H1 (cell line): ENCODE results near the gene MBNL3. TPM values are rescaled to one million over a fixed set of nuclear protein-coding genes. Genes with fewer than 3 reads are reported as not detected.

Experiments used
- GTF2F1 ChIP-seq: IDR thresholded peaks from 2 replicates; pipeline ENCODE4 v1.6.1; 2012; ENCODE audit warnings: low read depth, low read length, improper control_type of control experiment, borderline replicate concordance
- RAD21 ChIP-seq, 2 experiments: IDR thresholded peaks in 1 of 2; conservative IDR thresholded peaks in 1 of 2; 2 replicates each; pipeline ENCODE4 v1.6.1; 2011; ENCODE audit warnings: low read depth in 2 of 2, low read length in 2 of 2, improper control_type of control experiment in 1 of 2, inconsistent platforms in 1 of 2, mild to moderate bottlenecking in 1 of 2, moderate library complexity in 1 of 2
- SAP30 ChIP-seq: fragments of 300-600 bp; sonication (generic); IDR thresholded peaks from 2 replicates; pipeline ENCODE4 v1.7.1; 2012; ENCODE audit warnings: low read length, moderate library complexity, mild to moderate bottlenecking, inconsistent platforms; ENCODE audit not compliant: insufficient read depth, insufficient replicate concordance
- SP1 ChIP-seq: IDR thresholded peaks from 2 replicates; pipeline ENCODE4 v1.6.1; 2011; ENCODE audit warnings: low read depth, low read length
- SUZ12 ChIP-seq: fragments of 200-600 bp; sonication (generic); IDR thresholded peaks from 2 replicates; pipeline ENCODE4 v1.6.1; 2012; ENCODE audit warnings: mild to moderate bottlenecking, inconsistent platforms, low read length, moderate library complexity, mixed read lengths
- polyA plus RNA-seq, 7 experiments: library from polyadenylated mRNA; depleted of rRNA in 3 of 7; stranded (reverse) in 5 of 7; unstranded in 2 of 7; fragments of >200 nt in 5 of 7; fragments of 200-250 nt in 2 of 7; gene quantifications; 1 replicate in 5 of 7; 2 replicates in 1 of 7; 4 replicates in 1 of 7; pipeline versions ENCODE4 v1.2.1 to v1.2.3, GENCODE V29; 2011 to 2013; ENCODE audit warnings: missing spikeins in 2 of 7, mixed read lengths in 2 of 7
- total RNA-seq: library from RNA; stranded (reverse); fragmentation: NEBNext Ultra II Directional; extraction: Animal tissue kit (Norgen Biotek cat#: 25700); gene quantifications from 2 replicates; pipeline ENCODE4 v1.2.1, GENCODE V29; 2021

Gene MBNL3
- total and polyA plus RNA-seq, 2 of the 8 experiments (the other 6 are each of a cell fraction or from before 2014, with no cell fraction given) = 3.5 to 4.3 TPM

DNA sequence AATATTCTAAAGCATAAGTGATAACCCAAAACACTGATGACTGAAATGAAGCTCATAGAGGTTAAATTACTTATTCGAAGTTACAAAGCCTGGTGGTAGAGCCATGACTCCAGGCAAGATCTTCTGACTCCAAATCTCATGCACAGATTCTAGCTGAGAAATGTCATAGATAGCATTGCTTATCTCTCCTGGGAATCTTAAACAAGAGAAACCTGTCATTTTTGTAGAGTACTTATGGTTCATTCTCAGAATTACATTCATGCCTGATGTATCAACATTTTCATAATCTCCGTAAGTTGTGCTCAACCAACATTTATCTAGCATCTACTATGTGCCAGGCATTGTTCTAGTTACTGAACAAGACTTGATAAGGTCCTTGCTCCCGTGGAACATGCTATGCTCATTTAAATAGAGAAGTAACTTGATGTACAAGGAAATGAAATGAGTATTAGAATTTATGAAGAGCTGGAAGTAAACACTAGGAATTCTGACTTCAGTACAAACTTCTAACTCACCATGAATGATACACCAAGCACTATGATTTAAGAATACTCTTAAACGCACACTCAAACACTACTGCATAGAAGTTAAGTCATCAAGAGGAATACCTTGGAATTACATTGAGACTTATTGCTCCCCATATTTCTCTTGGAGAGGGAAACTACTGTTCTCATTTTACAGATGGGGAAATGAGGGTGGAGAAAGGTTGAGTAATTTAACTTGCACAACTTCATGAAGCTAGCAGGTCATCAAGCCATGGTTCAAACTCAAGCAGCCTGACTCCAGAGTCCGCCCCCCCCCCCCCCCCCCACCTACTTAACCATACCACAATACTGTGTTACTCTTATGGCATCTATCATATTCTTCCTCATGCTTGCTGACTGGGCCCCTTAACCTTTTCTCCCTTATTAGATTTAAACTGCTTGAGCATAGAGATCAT, 45.4 kb downstream of the MBNL3 start (continued):
- TF ChIP-seq SP1 = no peak
- TF ChIP-seq GTF2F1 = no peak
- no peak for TF ChIP-seq RAD21 (IDR thresholded peaks at IDR 0.05 in 1 of 2, conservative IDR thresholded peaks at IDR 0.05 in 1 of 2; ENCODE audit: low read depth in 2 of 2, low read length in 2 of 2)
- no peak for TF ChIP-seq SAP30
- TF ChIP-seq SUZ12 = no peak
